Measurements from ENCODE around the gene PTPRU.
A peak's percentile ranks its signal among the peaks of the same experiment; 100 is the strongest.

Gene PTPRU

GRCh38 chr1:29270929-29271521 lies 34.7 kb downstream of the PTPRU start:
- no peak for DNase-seq

- DNase-seq: peak; percentile 88
These were observed 35.4 kb downstream of the PTPRU start for GRCh38 chr1:29271724-29272123.

- DNase-seq: no peak
These were observed 36.0 kb downstream of the PTPRU start for GRCh38 chr1:29272147-29272907.

GRCh38 chr1:29275435-29275834 lies 39.1 kb downstream of the PTPRU start:
- no peak for DNase-seq

- no peak for DNase-seq
These were observed 41.8 kb downstream of the PTPRU start for GRCh38 chr1:29278124-29278523.

GRCh38 chr1:29279406-29279805 lies 43.1 kb downstream of the PTPRU start:
- DNase-seq: no peak

GRCh38 chr1:29279951-29280391 lies 43.6 kb downstream of the PTPRU start:
- DNase-seq: no peak

GRCh38 chr1:29280409-29281131 lies 44.2 kb downstream of the PTPRU start:
- no peak for DNase-seq

- DNase-seq: no peak
These were observed 45.2 kb downstream of the PTPRU start for GRCh38 chr1:29281571-29281970.

- DNase-seq: no peak
These were observed 46.0 kb downstream of the PTPRU start for GRCh38 chr1:29282135-29282923.

GRCh38 chr1:29282924-29283803 lies 46.8 kb downstream of the PTPRU start:
- peak; percentile 58 for DNase-seq

GRCh38 chr1:29283804-29284195 lies 47.5 kb downstream of the PTPRU start:
- no peak for DNase-seq

- DNase-seq: no peak
These were observed 48.1 kb downstream of the PTPRU start for GRCh38 chr1:29284286-29284960.

GRCh38 chr1:29284961-29285560 lies 48.7 kb downstream of the PTPRU start:
- no peak for DNase-seq

GRCh38 chr1:29285771-29286170 lies 49.4 kb downstream of the PTPRU start:
- no peak for DNase-seq

GRCh38 chr1:29286194-29286767 lies 50.0 kb downstream of the PTPRU start:
- no peak for DNase-seq

- DNase-seq: no peak
These were observed 53.2 kb downstream of the PTPRU start for GRCh38 chr1:29289493-29289892.

- DNase-seq: no peak
These were observed 54.2 kb downstream of the PTPRU start for GRCh38 chr1:29290414-29290985.

GRCh38 chr1:29291756-29292155 lies 55.4 kb downstream of the PTPRU start:
- DNase-seq: no peak

GRCh38 chr1:29292344-29292743 lies 56.0 kb downstream of the PTPRU start:
- DNase-seq: no peak

Measured in left hindlimb (tissue), 1 donor.